ENCODE measurements around the gene APOD.

The APOD gene

DNA sequence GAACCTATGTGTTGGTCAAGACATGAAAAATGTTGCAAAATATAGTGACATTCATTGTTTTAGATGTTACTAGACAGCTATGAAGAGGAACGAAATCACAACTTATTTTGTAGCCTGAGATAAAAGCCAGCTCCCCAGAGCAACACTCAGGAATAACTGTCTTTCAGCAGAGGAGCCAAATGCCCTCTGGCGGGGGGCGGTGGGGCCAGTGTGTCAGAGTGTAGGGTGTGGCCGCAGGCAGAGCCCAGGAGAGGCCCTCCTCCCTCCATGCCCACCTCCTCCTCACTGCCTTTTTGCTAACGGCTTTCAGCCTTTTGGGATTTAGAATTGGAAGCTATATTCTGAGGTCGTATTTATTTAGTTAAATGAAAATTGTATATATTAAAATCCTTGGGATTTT is 16.9 kb downstream of the APOD start:
- TF ChIP-seq, protein P1, sequence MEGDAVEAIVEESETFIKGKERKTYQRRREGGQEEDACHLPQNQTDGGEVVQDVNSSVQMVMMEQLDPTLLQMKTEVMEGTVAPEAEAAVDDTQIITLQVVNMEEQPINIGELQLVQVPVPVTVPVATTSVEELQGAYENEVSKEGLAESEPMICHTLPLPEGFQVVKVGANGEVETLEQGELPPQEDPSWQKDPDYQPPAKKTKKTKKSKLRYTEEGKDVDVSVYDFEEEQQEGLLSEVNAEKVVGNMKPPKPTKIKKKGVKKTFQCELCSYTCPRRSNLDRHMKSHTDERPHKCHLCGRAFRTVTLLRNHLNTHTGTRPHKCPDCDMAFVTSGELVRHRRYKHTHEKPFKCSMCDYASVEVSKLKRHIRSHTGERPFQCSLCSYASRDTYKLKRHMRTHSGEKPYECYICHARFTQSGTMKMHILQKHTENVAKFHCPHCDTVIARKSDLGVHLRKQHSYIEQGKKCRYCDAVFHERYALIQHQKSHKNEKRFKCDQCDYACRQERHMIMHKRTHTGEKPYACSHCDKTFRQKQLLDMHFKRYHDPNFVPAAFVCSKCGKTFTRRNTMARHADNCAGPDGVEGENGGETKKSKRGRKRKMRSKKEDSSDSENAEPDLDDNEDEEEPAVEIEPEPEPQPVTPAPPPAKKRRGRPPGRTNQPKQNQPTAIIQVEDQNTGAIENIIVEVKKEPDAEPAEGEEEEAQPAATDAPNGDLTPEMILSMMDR (IDR thresholded peaks at IDR 0.05; ENCODE audit: borderline replicate concordance, control extremely low read depth, extremely low read depth, insufficient read depth, missing control alignments): no peak
- in situ Hi-C loops (cut with MboI; ENCODE audit: low sequenced_read_pairs, unreplicated experiment): no loop called here
- no peak for DNase-seq (ENCODE audit: low spot score)

DNA sequence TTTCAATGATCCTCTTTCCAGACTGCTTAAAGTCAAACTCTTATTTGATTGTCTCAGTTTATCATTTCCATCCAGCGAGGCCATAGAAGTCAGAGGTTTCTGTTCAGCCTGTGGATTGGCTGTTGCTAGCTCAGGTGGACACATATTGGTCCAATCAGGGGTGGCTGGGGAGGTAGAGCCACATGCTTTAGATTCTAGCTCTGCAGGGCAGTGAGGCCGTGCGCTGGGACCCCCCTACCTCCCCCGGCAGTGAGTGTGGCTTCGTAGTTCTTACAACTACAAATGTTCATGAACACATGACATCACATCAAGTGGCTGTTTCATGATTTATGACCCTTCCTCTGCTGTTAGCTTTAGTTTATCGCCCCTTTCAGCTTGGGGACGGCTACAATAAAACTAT is 18.0 kb downstream of the APOD start:
- in situ Hi-C loops (cut with MboI; ENCODE audit: low sequenced_read_pairs, unreplicated experiment): no loop called here
- TF ChIP-seq, protein P1 (IDR thresholded peaks at IDR 0.05; ENCODE audit: borderline replicate concordance, control extremely low read depth, extremely low read depth, insufficient read depth, missing control alignments): no peak
- DNase-seq (ENCODE audit: low spot score): no peak

DNA sequence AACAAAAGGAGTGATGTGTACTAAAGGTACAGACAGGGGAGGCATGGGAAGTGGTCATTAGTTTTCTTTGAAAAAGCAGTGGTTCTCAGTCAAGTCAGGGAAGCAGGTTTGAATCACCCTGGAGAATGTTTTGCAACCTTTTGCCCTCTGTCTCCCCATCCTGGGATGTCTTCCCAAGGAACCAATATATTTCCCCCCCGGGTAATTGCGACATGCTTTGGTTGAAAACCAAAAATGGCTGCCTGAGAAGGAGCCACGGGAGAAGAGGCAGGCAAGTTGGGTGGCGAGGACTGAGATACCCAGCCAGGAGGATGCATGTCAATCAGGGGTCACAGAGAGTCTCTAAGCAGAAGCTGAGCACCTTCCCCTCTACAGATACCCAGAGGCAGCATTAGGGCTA is 20.4 kb downstream of the APOD start:
- TF ChIP-seq, protein P1 (IDR thresholded peaks at IDR 0.05; ENCODE audit: borderline replicate concordance, control extremely low read depth, extremely low read depth, insufficient read depth, missing control alignments): no peak
- in situ Hi-C loops (cut with MboI; ENCODE audit: low sequenced_read_pairs, unreplicated experiment): no loop called here
- DNase-seq (ENCODE audit: low spot score): no peak

DNA sequence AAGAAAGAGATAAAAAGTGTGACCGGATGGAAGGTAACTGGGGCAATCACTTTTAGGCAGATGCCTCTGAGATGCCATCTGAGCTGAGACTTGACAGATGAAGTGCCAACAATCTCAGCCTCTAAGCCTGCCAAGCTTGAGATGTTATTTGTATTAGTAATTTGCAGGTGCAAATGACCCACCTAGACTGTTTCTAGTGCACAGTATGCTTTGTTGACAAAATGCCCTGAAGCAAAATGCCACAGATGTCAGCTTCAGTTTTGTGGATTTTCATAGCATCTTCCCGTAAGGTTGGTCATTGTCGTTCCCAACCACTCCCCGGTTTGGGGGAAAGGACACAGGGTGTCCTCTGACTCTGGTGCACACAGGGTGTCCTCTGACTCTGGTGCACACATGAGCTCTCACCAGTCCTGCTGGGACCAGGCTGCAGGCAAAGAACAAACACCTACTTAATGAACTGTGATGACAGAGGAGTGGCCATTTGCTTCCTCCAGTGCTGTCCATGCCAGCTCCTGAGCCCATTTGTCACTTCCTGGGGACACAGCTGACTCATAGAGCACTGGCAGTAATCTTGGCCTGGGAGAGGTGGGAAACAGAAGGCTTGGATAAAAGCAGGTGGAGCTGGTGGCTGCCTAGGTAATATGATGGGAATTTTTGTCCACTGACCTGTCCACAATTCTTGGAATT is 23.9 kb downstream of the APOD start:
- TF ChIP-seq, protein P1 (IDR thresholded peaks at IDR 0.05; ENCODE audit: borderline replicate concordance, control extremely low read depth, extremely low read depth, insufficient read depth, missing control alignments): no peak
- in situ Hi-C loops (cut with MboI; ENCODE audit: low sequenced_read_pairs, unreplicated experiment): no loop called here
- no peak for DNase-seq (ENCODE audit: low spot score)

DNA sequence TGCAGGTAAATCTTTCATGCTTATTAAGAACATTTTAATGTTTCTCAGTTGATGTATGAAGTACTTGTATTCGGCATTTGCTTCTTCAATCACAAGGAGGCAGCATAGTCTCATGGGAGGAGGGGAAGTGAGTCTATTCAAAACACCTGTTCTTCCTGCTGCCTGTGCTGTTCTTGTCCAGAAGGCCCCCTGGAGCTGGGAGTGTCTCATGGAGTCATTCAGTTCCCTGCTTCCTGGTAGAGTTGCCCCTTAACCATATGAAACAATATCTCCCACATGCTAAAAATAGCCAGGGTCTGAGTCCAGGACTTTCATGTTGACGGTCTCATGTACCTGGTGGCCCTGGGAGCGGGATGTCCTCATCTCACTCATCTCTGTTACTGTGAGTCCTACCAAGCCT is 25.1 kb downstream of the APOD start:
- TF ChIP-seq, protein P1 (IDR thresholded peaks at IDR 0.05; ENCODE audit: borderline replicate concordance, control extremely low read depth, extremely low read depth, insufficient read depth, missing control alignments): peak; percentile 42
- in situ Hi-C loops (cut with MboI; ENCODE audit: low sequenced_read_pairs, unreplicated experiment): no loop called here
- DNase-seq (ENCODE audit: low spot score): no peak

DNA sequence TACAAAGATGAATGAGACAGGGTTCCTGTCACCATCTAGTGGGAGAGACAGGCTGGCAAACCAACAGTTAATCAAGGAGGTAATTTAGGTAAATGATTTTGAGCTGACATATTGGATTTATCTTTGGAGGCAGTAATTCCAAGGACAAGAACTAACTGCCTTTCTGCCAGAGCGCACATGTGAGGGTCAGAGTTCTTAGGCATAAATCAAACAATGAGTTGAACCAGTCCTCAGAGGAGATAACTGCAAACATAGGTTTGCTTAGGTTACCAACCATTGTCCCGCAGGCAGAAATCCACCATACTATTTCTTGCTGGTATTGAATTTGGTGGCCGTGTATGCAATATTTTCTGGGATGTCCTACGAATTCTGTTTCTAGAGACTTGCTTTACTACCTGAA is 26.4 kb downstream of the APOD start:
- no peak for DNase-seq (ENCODE audit: low spot score)
- TF ChIP-seq, protein P1 (IDR thresholded peaks at IDR 0.05; ENCODE audit: borderline replicate concordance, control extremely low read depth, extremely low read depth, insufficient read depth, missing control alignments): no peak
- in situ Hi-C loops (cut with MboI; ENCODE audit: low sequenced_read_pairs, unreplicated experiment): no loop called here
